ENCODE data around the gene SMIM10L1. TPM values are rescaled to one million over a fixed set of nuclear protein-coding genes. Genes with fewer than 3 reads are reported as not detected.

The SMIM10L1 gene
- total RNA-seq, result 5.9 and 7.3 TPM in 2 replicates

GRCh38 chr12:11171145-11171968 is at the start of gene SMIM10L1:
TSS of gene SMIM10L1 (plus strand) at chr12:11171194. CDS start at chr12:11171357, 163 bp downstream.

GRCh38 chr12:11134305-11134704 is 36.7 kb upstream of the SMIM10L1 start, which contains the start of gene TAS2R30:
TSS of gene TAS2R30 (minus strand) at chr12:11134644. CDS start at chr12:11134244, 400 bp downstream.

GRCh38 chr12:11186837-11187236 is 15.8 kb downstream of the SMIM10L1 start, which contains the start of gene TAS2R42:
TSS of gene TAS2R42 (minus strand) at chr12:11186937. CDS start at chr12:11186937, 0 bp downstream.

Other genes with a start within 250 kb of the SMIM10L1 start
- gene PRH2, start 242.0 kb upstream of the SMIM10L1 start, total RNA-seq, result 0.19 TPM in 1 of 2 replicates, not detected in the other
- 1.5 and 3.7 TPM in 2 replicates for gene TAS2R14, start 231.9 kb upstream of the SMIM10L1 start, total RNA-seq
- 1.5 and 3.1 TPM in 2 replicates for gene TAS2R50, start 184.3 kb upstream of the SMIM10L1 start, total RNA-seq
- gene TAS2R20, start 172.9 kb upstream of the SMIM10L1 start, total RNA-seq, result 1.2 and 4.2 TPM in 2 replicates
- 2.1 and 7.3 TPM in 2 replicates for gene TAS2R19, start 148.6 kb upstream of the SMIM10L1 start, total RNA-seq
- gene TAS2R31, start 139.8 kb upstream of the SMIM10L1 start, total RNA-seq, result 2.5 and 5.6 TPM in 2 replicates
- 1.5 and 2.8 TPM in 2 replicates for gene TAS2R46, start 108.9 kb upstream of the SMIM10L1 start, total RNA-seq
- gene TAS2R43, start 78.9 kb upstream of the SMIM10L1 start, total RNA-seq, result 0.19 and 1.4 TPM in 2 replicates
- 2.7 and 4.2 TPM in 2 replicates for gene TAS2R30, start 36.5 kb upstream of the SMIM10L1 start, total RNA-seq
- gene TAS2R42, start 15.7 kb downstream of the SMIM10L1 start, total RNA-seq, result not detected in 2 replicates
- gene PRB3, start 98.5 kb downstream of the SMIM10L1 start, total RNA-seq, result not detected in 2 replicates
- not detected in 2 replicates for gene PRB4, start 139.2 kb downstream of the SMIM10L1 start, total RNA-seq
- gene PRB2, start 224.4 kb downstream of the SMIM10L1 start, total RNA-seq, result not detected in 2 replicates

Measured in regular cardiac myocyte (primary cell).